AG08395 (cell line): ENCODE data around the gene INPP5K.
A peak's percentile ranks its signal among the peaks of the same experiment; 100 is the strongest.

Experiments
- DNase-seq: peaks from one replicate; pipeline ENCODE4 v3.0.0; 2012; ENCODE audit warnings: mixed read lengths, low spot score

Gene INPP5K

DNA sequence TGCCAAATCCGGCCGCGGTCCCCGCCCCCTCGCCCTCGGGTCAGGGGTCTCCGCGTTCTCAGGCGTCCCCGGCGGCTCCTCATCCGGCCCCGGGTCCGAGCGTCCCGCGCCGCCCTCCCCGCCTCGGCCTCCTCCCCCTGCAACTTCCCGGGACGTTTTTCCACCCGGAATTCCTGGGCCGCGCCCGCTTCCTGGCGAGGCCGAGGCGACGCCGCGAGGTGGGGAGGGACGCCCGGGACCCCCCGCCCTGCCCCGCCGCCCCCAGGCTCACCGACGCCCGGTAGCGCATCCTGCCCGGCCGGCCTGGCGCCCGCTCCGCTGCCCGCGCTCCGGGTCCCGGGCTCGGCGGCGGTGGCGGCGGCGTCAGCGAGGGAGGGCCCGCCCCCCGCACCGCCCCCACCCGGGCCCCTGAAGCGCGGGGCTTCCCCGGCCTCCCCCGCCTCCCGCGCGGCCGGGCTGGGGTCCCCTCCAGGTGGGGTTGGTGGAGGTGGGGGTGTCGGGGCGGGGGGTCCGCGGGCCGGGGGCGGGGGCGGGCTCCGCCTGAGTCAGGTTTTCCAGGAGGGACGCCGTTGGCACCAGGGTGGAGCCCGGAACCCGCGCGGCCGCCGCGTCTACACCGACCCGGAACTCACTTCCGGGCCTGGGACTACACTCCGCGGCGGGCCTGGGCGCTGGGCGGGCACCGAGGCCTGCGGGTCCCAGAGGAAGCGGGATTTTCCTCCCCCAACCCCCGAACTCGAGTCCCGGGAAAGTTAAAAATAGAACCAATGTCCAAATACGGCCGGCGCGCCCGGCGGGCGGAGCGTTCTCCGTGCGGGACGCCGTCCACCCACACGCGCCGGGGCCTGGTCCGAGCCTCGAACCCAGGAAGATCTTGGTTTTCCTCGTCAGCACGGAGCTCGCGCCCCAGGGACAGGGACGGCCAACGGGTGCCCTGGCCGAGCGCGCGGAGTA lies 30.7 kb downstream of the INPP5K start:
- DNase-seq, result peak; percentile 60

DNA sequence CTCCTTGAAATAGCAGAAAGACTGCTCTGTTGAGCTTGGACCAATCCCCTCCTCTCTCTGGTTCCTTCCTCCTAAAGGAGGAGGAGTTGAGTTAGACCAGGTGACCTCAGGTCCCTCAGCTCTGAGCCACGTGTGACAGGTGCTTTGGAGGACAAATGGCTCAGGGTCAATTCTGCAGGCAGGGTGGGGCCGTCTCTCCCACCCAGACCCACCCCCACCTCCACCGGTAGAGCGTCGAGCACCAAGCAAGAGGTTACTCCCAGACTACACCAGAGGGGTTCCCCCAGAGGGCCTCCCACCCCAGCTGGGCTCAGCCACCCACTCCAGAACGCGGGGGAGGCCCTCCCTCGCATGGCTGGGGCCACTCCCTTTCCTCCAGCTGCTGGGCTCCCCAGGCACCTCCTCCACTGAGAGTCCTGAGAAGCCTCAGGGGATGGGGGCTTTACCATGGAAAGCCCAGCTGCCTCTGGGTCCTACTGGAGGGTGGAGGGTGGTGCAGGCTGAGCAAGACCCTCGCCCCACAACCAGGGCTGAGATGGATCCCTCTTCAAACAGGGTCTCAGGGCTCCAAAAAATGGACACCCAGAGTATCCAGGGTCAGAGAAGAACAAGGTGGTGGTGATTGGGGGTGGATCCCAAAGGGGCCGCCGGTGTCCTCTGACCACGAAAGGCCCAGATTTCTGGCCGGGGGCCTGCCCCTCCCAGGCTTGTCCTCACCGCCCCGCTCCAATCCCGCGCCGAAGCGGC lies 31.6 kb downstream of the INPP5K start:
- no peak for DNase-seq

DNA sequence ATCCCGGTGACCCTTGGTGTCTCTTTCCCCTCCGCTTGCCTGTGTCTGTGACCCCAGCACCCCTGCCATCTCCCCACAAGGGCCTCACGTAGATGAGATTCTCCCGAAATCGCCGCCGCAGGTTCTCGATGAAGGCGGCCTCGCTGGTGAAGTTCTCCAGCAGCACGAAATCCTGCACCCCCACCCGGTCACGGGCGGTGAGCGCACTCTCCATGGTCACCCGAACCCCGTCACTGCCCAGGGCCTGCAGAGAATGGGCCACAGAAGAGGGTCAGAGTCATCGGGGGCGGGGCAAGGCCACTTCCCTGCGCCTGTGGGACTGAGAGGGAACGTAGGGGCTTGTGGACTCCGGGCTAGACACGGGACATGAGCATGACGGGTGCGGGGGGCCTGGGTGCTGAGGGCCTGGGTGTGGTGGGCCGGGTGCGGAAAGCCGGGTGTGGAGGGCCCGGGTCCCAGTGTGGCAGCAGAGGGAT lies 32.3 kb downstream of the INPP5K start:
- DNase-seq, result no peak

DNA sequence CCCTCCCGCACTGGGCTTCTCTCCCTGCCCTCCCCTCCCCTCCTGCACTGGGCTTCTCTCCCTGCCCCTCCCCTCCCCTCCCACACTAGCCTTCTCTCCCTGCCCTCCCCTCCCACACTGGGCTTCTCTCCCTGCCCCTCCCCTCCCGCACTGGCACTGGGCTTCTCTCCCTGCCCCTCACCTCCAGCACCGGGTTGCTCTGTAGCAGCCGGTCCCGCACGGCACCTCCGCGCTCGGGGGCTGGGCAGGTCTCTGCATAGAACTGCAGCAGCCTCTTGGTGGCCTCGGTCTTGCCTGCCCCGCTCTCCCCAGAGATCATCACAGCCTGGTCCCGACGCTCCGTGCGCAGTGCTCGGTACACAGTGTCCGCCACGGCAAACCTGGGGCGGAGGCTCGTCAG lies 33.7 kb downstream of the INPP5K start:
- DNase-seq, result no peak

DNA sequence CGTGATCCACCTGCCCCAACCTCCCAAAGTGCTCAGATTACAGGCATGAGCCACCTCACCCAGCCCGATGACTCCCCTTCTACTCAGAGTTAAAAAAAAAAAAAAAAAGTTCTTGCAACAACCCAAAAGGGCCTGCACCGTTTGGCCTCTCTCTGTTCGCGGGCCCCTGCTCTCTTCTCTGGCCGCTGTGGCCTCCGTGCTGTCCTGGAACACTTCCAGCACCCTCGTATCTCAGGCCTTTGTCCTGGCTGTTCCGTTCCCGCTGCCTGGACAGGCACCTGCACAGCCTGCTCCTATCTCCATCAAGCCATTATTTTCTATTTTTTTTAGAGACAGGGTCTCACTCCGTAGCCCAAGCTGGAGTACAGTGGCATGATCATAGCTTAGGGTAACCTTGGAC lies 34.7 kb downstream of the INPP5K start:
- no peak for DNase-seq

DNA sequence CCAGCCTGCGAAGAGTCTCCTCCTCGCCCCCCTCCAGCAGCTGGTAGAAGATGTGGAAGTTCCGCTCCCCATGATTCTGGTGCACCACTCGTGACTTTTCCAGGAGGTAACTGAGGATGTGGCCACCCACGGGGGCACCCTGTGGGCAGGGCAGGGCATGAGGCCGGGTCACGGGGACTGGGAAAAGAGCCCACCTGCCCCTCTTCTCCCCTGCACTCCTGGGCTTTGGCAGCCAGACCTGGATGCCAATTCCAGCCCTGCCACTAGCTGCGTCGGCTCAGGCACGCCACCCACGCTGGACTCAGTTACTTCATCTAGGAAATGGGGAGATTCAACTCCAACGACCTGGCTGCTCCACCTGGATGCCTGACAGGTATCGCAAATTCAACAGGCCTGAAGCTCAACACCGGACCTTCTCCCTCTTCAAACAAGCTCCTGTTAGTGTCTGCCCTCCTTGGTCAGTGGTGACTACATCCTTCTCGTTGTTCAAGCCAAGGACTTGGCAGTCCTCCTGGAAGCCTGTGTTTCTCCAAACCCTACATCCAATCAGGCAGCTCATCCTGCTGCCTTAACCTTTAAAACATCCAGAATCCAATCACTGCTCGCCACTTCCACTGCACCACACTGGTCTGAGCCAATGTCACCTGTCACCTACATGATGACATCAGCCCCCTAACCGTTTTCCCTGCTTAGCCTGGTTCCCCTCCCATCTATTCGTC lies 35.5 kb downstream of the INPP5K start:
- no peak for DNase-seq

DNA sequence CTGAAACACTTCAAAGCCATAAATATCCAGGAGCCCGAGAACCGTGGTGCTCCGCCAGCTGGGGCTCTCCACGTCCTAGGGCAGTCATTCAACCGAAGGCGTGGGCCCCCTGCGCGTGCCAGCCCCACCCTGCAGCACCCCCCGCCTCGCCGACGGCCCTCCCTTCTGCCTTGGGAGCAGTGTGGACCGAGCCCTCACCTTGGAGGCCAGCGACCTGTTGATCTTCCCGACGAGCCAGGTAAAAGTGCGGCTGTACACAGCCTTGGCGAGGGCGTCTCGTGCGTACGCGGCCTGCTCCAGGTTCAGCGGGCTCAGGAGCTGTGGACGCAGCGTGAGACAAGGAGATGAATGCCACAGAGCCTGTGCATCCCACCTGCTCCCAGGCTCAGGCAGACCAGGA lies 38.0 kb downstream of the INPP5K start:
- DNase-seq, result no peak

DNA sequence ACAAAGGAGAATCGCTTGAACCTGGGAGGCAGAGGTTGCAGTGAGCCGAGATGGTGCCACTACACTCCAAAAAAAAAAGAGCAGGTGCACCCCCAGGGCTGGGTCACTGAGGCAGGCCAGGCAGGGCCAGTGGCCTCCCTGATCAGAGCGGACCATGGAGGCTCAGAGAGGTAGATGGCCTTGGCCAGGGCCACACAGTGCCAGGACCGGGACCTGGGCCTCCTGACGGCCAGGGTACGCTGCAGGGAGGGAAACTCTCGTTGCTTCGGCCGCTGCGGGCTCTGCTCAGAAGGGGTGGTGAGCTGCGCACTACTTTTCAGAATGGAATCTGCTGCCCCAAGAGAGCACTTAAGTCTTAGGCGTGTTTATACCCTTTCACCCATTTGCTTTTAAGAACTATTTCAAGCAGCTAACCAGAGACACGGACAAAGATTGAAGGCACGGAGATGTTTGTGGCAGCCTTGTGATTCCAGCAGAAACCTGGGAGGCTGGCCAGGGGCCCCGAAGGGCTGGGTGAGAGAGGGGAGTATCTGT lies 41.0 kb downstream of the INPP5K start:
- DNase-seq, result no peak

DNA sequence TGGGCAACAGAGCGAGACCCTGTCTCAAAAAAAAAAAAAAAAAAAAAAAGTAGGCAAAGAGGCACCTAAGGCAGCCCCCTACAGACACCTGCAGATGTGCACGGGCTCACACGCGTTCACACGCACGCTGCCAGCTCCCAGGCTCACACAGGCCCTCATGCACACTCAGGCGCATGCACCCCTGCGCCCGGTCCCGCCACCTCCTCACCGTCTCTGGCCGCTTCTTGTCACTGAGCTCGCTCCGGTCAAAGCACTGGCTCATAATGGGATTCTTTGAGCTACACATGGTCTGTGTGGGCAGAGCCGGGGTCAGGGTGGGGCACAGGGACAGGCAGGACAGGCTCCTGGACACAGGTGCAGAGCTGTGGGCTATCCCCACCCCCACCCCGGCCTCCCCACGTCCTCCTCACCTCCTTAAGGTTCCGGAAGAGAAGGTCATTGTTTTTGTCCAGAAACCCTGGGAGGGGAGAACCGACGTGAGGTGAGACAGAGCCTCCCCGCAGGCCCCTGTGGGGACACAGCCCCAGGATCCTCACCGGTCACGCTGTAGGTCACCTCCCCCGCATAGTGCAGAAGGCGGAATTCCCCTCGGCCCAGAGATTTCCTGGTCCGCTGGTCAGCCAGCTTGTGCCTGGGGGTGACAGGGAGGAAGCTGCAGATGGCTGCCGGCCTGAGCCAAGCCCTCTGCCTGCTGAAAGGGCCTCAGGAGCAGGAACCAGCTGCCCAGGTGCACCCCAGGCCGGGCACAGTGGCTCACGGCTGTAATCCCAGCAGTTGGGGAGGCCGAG lies 41.8 kb downstream of the INPP5K start:
- DNase-seq, result no peak

DNA sequence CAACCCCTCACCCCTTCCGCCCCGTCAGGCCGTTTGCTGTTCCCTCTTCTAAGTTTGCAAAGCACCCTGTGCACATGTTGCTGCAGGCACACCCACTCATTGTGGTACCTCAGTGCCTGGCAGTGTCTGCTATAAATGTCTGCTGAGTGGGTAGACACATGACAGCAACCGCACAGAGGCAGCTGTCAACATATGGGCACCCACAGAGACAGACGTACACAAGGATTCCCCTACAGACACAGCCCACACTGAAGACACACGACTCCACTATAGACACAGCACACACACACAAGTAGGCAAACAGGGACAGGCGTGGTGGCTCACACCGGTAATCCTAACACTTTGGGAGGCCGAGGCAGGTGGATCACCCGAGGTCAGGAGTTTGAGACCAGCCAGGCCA lies 42.6 kb downstream of the INPP5K start:
- DNase-seq, result no peak

DNA sequence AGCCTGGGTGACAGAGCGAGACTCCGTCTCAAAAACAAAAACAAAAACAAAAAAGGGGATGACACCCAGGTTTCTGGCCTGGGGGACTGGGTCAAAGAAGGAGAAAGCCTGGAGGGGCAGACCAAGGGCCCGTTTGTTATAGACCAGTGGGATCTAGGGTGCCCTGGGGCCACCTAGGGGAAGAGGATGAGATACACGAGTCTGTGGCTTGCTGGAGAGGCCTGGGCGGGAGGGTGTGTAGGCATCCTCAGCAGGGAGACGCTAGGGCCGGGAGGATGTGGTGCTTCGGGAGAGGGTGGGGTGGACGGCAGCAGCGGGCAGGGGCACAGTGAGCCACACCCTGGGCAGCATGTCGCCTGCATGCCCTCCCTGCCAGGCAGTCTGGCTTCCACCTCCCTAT lies 43.2 kb downstream of the INPP5K start:
- no peak for DNase-seq

DNA sequence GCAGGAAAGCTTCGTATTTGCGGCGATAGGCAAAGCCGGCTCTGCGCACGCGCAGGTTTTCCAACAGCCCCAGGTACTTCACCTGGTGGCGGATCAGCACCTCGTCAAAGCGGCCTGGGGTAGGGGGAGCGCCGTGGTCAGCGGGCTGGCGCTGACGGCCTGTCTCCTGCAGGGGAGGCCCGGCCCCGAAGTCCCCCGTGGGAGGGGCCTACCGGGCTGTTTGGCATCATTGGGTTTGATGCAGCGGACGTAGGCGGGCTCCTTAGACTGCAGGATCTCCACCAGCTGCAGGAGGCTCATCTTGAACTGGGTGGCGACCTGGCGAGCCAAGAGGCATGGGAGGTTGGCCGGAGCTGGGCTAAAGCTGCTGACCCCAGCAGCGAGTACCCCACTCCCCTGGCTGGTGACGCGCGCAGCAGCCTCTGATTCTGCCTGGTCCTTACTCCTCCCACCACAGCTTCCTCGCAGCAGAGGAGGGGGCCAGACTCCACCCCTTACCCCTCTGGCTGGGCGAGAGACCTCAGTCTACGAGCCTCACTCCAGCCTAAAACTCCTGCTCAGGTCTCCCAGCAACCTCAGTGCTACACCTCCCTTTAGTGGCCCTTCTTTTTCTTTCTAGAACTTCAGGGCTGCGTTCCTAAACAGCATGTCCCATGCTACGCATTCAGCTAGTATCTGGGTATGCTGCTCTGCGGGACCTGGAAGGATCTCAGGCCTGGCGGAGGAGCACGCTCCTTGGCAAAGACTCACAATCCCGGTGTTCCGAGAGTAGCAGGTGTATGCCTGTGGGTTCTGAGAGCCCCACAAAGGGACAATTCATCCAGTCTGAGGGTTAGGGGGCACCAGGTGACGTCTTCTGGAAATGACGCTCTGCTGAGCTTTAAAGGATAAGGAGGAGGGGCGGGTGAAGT lies 44.2 kb downstream of the INPP5K start:
- no peak for DNase-seq

DNA sequence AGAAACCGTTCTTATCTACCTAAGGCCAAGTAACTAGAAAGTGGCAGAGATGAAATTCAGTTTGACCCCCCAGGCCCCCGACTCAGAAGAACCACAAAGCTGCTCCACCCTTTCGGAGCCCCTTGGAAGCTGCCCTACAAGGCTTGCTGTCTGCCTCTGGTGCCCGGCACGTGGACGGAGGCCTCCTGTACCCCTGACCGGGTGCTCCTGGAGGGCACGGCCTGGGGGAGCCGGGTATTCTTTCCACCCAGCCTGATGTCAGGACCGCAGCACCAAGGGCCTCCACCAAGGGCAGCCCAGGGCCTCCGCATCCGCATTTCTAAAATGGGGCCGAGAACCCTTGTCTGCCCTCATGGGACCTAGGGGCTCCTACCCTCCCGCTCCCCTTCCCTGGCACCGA lies 44.9 kb downstream of the INPP5K start:
- DNase-seq, result no peak

DNA sequence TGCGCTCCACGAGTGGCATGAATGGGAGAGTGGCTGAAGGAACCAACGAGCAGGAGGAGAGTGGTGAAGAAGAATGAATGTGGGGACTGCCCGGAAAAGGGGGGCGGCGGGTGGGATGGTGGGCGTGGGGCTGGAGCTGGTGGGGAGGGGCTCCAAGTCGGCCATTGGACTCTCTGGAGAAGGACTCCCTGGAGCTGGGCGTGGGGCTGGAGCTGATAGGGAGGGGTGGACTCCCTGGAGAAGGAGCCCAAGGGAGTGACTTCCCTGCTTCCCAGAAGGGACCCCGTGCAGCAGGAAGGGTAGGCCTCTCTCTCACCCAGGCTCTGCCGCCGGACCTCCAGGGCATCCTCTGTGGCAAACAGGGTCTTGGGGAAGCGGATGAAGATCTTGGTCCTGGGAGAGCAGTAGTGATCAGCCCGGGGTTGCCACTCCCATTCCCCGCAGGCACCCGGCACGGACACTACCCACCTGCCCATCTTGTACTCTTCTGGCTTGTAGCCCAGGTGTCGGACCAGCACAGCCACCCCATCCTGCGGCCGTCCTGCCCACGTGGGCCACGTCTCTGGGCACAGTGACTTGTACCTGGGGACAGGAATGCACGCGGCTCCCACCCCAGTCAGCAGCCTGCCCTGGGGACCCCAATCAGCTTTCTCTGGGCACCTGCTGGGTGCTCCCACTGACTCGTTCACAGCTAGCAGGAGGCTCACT lies 45.5 kb downstream of the INPP5K start:
- DNase-seq, result no peak

DNA sequence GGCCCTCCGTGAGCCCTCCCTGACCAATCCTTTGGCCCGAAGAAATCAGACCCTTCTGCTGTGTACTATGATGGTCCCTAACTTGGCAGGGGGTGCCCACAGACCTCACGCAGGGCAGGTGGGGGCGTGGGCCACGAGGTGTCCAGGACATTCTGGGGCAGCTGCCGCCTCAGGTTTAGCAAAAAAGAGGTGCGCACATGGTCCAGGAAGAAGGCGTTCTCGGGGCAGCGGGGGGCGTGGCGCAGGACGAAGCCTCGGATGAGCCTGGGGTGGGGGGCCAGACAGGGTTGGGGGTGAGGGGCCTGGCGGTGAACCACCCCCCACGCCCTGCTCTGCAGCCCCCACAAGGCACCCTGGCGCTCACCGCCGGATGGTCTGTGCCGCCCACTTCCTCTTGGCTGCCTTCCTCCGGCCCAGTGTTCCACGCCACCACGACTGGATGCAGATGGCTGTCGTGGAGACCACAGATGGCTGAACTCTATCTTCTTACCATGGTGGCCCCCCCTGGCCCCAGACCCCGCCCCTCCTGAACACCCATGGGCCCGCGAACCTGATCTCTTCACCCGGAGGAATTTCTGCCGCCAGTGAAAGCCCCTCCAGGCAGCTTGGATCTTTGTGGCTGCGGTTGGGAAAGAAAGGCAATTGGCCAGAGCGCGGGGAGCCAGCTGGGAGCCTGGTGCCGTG lies 46.2 kb downstream of the INPP5K start:
- DNase-seq, result no peak

DNA sequence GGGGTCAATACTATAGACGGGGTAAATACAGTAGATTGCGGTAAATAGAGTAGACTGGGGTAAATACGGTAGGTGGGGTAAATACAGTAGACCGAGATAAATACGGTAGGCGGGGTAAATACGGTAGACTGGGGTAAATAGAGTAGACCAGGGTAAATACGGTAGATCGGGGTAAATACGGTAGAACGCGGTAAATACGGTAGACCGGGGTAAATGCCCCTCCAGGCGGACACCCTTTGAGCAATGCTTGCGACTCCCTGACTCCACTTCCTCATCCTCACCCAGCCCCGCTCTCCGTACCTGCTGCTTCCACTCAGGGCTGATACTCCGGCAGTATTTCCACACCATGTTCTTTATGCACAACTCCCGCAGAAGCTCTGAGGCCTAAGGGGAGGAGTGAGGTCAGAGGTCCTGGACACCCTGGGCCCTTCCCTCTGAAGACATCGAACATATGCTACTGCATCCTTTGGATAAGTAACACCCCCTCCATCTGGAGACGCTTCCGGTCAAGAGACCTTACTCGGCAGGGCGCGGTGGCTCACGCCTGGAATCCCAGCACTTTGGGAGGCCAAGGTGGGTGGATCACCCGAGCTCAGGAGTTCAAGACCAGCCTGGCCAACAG lies 47.1 kb downstream of the INPP5K start:
- DNase-seq, result no peak

DNA sequence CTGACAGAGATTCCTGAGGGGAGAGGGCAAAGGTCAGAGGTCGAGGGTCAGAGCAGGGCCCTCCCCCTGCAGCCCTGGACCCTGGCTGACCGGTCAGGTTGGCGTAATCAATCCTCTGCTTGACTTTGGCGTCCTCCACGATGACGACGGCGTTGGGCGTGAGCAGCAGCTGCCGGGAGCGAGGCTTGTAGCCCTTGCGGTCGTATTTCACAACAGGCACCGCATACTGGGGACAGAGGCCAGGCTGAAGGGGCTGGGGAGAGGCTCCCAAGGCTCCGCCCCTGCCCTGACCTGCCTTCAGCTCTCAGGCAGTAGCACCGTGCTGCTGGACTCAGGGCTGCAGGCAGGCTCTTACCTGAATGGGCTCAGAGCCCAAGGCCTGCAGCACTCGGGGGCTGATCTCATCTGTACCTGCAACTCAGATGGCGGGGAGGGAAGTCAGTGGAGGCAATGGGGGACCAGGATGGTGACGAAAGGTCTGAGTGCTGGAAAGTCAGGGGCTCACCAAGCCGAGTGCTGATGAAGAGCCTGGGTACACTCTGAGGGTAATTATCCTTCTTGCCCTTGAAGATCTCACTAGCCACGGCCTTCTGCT lies 48.4 kb downstream of the INPP5K start:
- DNase-seq, result no peak

DNA sequence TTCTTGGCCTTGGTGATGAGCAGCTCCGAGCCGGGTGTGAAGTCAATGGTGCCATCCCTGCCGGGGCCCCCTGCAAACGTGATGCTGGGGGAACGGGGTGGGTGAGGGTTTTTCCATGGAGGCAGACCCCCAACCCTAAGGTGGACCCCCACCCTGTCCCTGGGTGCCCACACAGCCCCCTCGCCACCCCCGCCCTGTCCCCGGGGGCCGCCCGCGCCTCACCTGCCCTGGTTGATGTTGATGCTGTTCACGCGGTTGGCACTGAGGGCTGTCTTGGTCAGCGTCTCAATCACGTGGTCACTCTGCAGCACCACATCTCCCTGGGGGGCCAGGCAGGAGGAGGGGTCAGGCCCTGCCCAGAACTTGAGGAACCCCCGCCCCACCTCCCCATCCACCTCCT lies 49.2 kb downstream of the INPP5K start:
- no peak for DNase-seq
